Gastrocnemius medialis (tissue), 4 donors: Measurements from ENCODE around the gene IFNL4. TPM values are rescaled to one million over a fixed set of nuclear protein-coding genes. Genes with fewer than 3 reads are reported as not detected.

Source experiments
- ATAC-seq, 2 donors: fragments of 150-250 bp; one replicate each; pipeline ENCODE4 v1.9.1; 2016
- DNase-seq, 2 donors: peaks; one replicate each; pipeline ENCODE4 v3.0.0-alpha.2; 2019
- H3K27ac ChIP-seq, 4 donors: fragments of 200-600 bp; sonication (generic); 1 replicate in 1 of 4; 2 replicates in 3 of 4; pipeline ENCODE4 v1.5.1; 2016 to 2018; ENCODE audit warnings: mild to moderate bottlenecking in 2 of 4, moderate library complexity in 1 of 4
- H3K27me3 ChIP-seq, 3 donors: fragments of 200-600 bp; sonication (generic) in 2 of 3; 1 replicate in 1 of 3; 2 replicates in 2 of 3; pipeline versions ENCODE4 v1.5.1 to v1.6.0; 2016 to 2019; ENCODE audit warnings: mild to moderate bottlenecking in 1 of 3, moderate library complexity in 1 of 3
- H3K36me3 ChIP-seq, 2 donors: fragments of 200-600 bp; sonication (generic) in 1 of 2; one replicate each; pipeline ENCODE4 v1.5.1; 2017 to 2018
- H3K4me1 ChIP-seq, 2 donors: fragments of 200-600 bp; sonication (generic) in 1 of 2; one replicate each; pipeline ENCODE4 v1.5.1; 2016 to 2017; ENCODE audit warnings: mild to moderate bottlenecking in 2 of 2
- H3K4me3 ChIP-seq, 4 donors: fragments of 200-600 bp; sonication (generic) in 3 of 4; 1 replicate in 1 of 4; 2 replicates in 3 of 4; pipeline ENCODE4 v1.5.1; 2016 to 2019; ENCODE audit warnings: mild to moderate bottlenecking in 2 of 4
- H3K9me3 ChIP-seq, 3 donors: fragments of 200-600 bp; sonication (generic) in 2 of 3; 1 replicate in 1 of 3; 2 replicates in 2 of 3; pipeline ENCODE4 v1.5.1; 2016 to 2019
- POLR2A ChIP-seq, 2 donors: fragments of 450-650 bp; IDR thresholded peaks; one replicate each; pipeline ENCODE4 v1.6.1; 2017; ENCODE audit warnings: antibody characterized with exemption in 2 of 2, mild to moderate bottlenecking in 2 of 2, moderate library complexity in 2 of 2
- in situ Hi-C, 4 donors: fragments of 200-750 bp; cut with MboI; loops; one replicate each; pipeline versions ENCODE4 v1.15.0 to v1.8.0; 2017; ENCODE audit warnings: low sequenced_read_pairs in 4 of 4
- intact Hi-C: fragments of 100-400 bp; cut with DNase I; formaldehyde crosslinking; loops from one replicate; pipeline ENCODE4 v1.15.1; 2023; ENCODE audit warnings: low total_unique reads
- total RNA-seq, 4 donors: library from RNA; depleted of rRNA; stranded (reverse); fragments of >200 nt; gene quantifications; one replicate each; pipeline versions ENCODE4 v1.1.0 to v1.2.3, GENCODE V29; 2016
- TF ChIP-seq, protein P1 (sequence below), 5 experiments: fragments of 450-650 bp in 3 of 5; fragments of 200-600 bp in 2 of 5; sonication (generic) in 2 of 5; IDR thresholded peaks in 4 of 5; conservative IDR thresholded peaks in 1 of 5; 1 replicate in 4 of 5; 2 replicates in 1 of 5; pipeline ENCODE4 v1.5.1; 2016 to 2019; ENCODE audit warnings: antibody characterized with exemption in 5 of 5, mild to moderate bottlenecking in 3 of 5, moderate library complexity in 3 of 5

The IFNL4 gene
- total RNA-seq, 4 donors from 2014 or later: not detected

DNA sequence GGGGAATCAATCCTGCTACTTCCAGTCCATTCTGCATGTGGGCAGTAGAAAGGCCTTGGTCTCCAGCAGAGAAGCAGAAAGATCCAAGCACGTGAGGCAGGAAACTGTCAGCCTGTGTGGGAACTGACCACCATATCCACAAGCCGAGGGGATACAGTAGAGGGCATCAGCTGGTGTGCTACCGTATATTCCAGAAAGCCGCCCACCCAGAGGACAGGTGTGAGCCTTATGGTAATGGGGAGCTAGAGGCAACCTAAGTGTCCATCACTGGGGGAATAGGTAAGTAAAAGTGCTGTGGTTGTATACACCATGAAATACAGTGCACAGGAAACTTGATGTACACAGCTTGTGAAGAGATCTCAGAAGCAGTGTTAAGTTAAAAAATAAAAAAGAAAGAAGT lies 44.7 kb upstream of the IFNL4 start:
- DNase-seq (no peak), ATAC-seq (no peak)
- intact Hi-C loops (no loop called here), in situ Hi-C loops (no loop called here)
- H3K27me3 ChIP-seq: peaks cover 0 to 5% (median 2%) of the 10 kb centered on the region in 3 donors
- H3K4me3 ChIP-seq: no peak overlapping the region
- H3K36me3 ChIP-seq: no peaks in the 10 kb centered on the region
- no peak overlapping the region for H3K27ac ChIP-seq
- no peak for TF ChIP-seq POLR2A (IDR thresholded peaks at IDR 0.05)
- TF ChIP-seq, protein P1, sequence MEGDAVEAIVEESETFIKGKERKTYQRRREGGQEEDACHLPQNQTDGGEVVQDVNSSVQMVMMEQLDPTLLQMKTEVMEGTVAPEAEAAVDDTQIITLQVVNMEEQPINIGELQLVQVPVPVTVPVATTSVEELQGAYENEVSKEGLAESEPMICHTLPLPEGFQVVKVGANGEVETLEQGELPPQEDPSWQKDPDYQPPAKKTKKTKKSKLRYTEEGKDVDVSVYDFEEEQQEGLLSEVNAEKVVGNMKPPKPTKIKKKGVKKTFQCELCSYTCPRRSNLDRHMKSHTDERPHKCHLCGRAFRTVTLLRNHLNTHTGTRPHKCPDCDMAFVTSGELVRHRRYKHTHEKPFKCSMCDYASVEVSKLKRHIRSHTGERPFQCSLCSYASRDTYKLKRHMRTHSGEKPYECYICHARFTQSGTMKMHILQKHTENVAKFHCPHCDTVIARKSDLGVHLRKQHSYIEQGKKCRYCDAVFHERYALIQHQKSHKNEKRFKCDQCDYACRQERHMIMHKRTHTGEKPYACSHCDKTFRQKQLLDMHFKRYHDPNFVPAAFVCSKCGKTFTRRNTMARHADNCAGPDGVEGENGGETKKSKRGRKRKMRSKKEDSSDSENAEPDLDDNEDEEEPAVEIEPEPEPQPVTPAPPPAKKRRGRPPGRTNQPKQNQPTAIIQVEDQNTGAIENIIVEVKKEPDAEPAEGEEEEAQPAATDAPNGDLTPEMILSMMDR (IDR thresholded peaks at IDR 0.05 in 4 of 5, conservative IDR thresholded peaks at IDR 0.05 in 1 of 5): no peak
- H3K9me3 ChIP-seq: no peaks in the 10 kb centered on the region
- no peaks in the 10 kb centered on the region for H3K4me1 ChIP-seq

DNA sequence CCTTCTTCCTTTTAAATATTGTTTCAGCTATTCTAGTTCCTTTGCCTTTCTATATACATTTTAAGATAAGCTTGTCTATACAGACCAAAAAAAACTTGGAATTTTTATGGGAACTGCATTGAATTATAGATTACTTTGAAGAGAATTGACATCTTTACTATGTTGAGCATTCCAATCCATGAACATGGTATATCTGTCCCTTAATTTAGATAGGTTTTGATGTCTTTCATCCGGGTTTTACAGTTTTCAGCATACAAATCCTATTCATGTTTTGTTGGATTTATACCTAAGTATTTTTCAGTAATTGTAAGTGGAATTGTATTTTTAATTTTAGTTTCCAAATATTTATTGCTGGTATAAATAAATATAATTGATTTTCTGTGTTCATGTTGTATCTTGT lies 35.4 kb upstream of the IFNL4 start:
- Histone ChIP-seq H3K27me3 (no peaks in the 10 kb centered on the region), H3K27ac (no peak overlapping the region), H3K4me1 (no peaks in the 10 kb centered on the region), H3K9me3 (peaks cover 0 to 12% (median 0%) of the 10 kb centered on the region in 3 donors), H3K36me3 (no peaks in the 10 kb centered on the region), H3K4me3 (no peak overlapping the region)
- no peak for ATAC-seq
- intact Hi-C loops: no loop called here
- TF ChIP-seq POLR2A (IDR thresholded peaks at IDR 0.05): no peak
- TF ChIP-seq, protein P1 (IDR thresholded peaks at IDR 0.05 in 4 of 5, conservative IDR thresholded peaks at IDR 0.05 in 1 of 5): no peak
- in situ Hi-C loops: no loop called here
- no peak for DNase-seq

DNA sequence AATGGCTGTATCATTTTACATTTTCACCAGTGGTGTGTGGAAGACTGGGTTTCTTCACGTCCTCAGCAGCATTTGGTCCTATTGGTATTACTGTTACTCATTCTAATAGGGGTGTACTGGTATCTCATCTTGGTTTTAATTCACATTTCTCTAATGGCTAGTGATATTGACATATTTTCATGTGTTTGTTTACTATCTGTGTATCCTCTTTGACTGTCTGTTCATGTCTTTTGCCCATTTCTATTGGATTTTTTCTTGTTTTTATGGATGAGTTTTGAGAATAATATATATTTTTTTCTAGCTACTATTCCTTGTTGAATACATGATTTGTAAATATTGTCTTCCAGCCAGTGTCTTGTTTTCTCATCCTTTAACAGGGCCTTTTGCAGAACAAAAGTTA lies 33.4 kb upstream of the IFNL4 start:
- intact Hi-C loops (no loop called here), in situ Hi-C loops (no loop called here)
- Histone ChIP-seq H3K4me3 (no peak overlapping the region), H3K4me1 (no peaks in the 10 kb centered on the region), H3K36me3 (no peaks in the 10 kb centered on the region), H3K27me3 (peaks cover 0 to 7% (median 0%) of the 10 kb centered on the region in 3 donors), H3K27ac (no peak overlapping the region), H3K9me3 (peaks cover 0 to 12% (median 0%) of the 10 kb centered on the region in 3 donors)
- no peak for DNase-seq
- no peak for ATAC-seq
- no peak for TF ChIP-seq POLR2A (IDR thresholded peaks at IDR 0.05)
- TF ChIP-seq, protein P1 (IDR thresholded peaks at IDR 0.05 in 4 of 5, conservative IDR thresholded peaks at IDR 0.05 in 1 of 5): no peak

- ATAC-seq: no peak
- Histone ChIP-seq H3K9me3 (no peaks in the 10 kb centered on the region), H3K27me3 (peaks cover 0 to 7% (median 0%) of the 10 kb centered on the region in 3 donors), H3K27ac (no peak overlapping the region), H3K4me1 (no peaks in the 10 kb centered on the region), H3K36me3 (no peaks in the 10 kb centered on the region), H3K4me3 (no peak overlapping the region)
- no peak for TF ChIP-seq POLR2A (IDR thresholded peaks at IDR 0.05)
- TF ChIP-seq, protein P1 (IDR thresholded peaks at IDR 0.05 in 4 of 5, conservative IDR thresholded peaks at IDR 0.05 in 1 of 5): no peak
- no peak for DNase-seq
- in situ Hi-C loops (no loop called here), intact Hi-C loops (no loop called here)
These were observed 28.9 kb upstream of the IFNL4 start for GRCh38 chr19:39277598-39277997.

GRCh38 chr19:39276740-39277139 lies 28.1 kb upstream of the IFNL4 start:
- H3K27ac ChIP-seq: no peak overlapping the region
- DNase-seq: no peak
- in situ Hi-C loops (no loop called here), intact Hi-C loops (no loop called here)
- ATAC-seq: no peak
- no peak overlapping the region for H3K4me3 ChIP-seq
- H3K9me3 ChIP-seq: no peaks in the 10 kb centered on the region
- peaks cover 0 to 7% (median 0%) of the 10 kb centered on the region in 3 donors for H3K27me3 ChIP-seq
- H3K4me1 ChIP-seq: no peaks in the 10 kb centered on the region
- TF ChIP-seq, protein P1 (IDR thresholded peaks at IDR 0.05 in 4 of 5, conservative IDR thresholded peaks at IDR 0.05 in 1 of 5): no peak
- TF ChIP-seq POLR2A (IDR thresholded peaks at IDR 0.05): no peak
- no peaks in the 10 kb centered on the region for H3K36me3 ChIP-seq
